Ovary (tissue), 9 donors: ENCODE results near the gene PTPRN2. TPM values are rescaled to one million over a fixed set of nuclear protein-coding genes. Genes with fewer than 3 reads are reported as not detected.

Source experiments
- DNase-seq, 5 donors: peaks; one replicate each; pipeline ENCODE4 v3.0.0-alpha.2; 2019 to 2020
- H3K27ac ChIP-seq, 2 donors: fragments of 200-600 bp; one replicate each; pipeline versions ENCODE4 v1.5.1 to v1.8.0; 2019 to 2022
- H3K27me3 ChIP-seq: fragments of 200-600 bp; one replicate; pipeline ENCODE4 v1.8.0; 2022
- H3K36me3 ChIP-seq: fragments of 200-600 bp; sonication (generic); one replicate; pipeline ENCODE4 v1.5.1; 2019
- H3K4me1 ChIP-seq: one replicate; pipeline ENCODE4 v1.8.1; 2013; ENCODE audit warnings: mild to moderate bottlenecking, moderate library complexity; ENCODE audit not compliant: insufficient read depth
- H3K4me3 ChIP-seq: fragments of 200-600 bp; sonication (generic); one replicate; pipeline ENCODE4 v1.5.1; 2017
- H3K9me3 ChIP-seq, 2 donors: fragments of 200-600 bp in 1 of 2; sonication (generic) in 1 of 2; one replicate each; pipeline versions ENCODE4 v1.5.1 to v1.8.1; 2013 to 2019; ENCODE audit warnings: mild to moderate bottlenecking in 1 of 2, moderate library complexity in 1 of 2
- CTCF ChIP-seq, 3 donors: fragments of 450-650 bp in 2 of 3; fragments of 200-600 bp in 1 of 3; IDR thresholded peaks; one replicate each; pipeline versions ENCODE4 v1.5.1 to v1.8.0; 2016 to 2022; ENCODE audit warnings: antibody characterized with exemption in 3 of 3, mild to moderate bottlenecking in 1 of 3
- EP300 ChIP-seq: sonication (generic); formaldehyde crosslinking; IDR thresholded peaks from one replicate; pipeline ENCODE4 v1.6.1; 2017; ENCODE audit warnings: antibody characterized with exemption
- POLR2A ChIP-seq: fragments of 450-650 bp; IDR thresholded peaks from one replicate; pipeline ENCODE4 v1.6.1; 2017; ENCODE audit warnings: antibody characterized with exemption, mild to moderate bottlenecking, moderate library complexity
- WGBS, 3 donors: extraction: QIAGEN DNeasy Blood & Tissue Kit in 1 of 3; methylation state at CpG; one replicate each; pipeline versions ENCODE4 v1.1.5 to v1.1.7; 2013 to 2017; 5-methylcytosine and 5-hydroxymethylcytosine counted together
- intact Hi-C, 4 donors: fragments of 100-400 bp; cut with DNase I; formaldehyde crosslinking; loops; one replicate each; pipeline versions ENCODE4 v1.11.0 to v1.15.1; 2022 to 2023
- polyA plus RNA-seq, 2 donors: library from polyadenylated mRNA; stranded (reverse); fragments of 200-250 nt in 1 of 2; fragments of 350-450 nt in 1 of 2; fragmentation: Illumina TruSeq in 1 of 2; extraction: RNeasy Lipid Tissue Mini Kit (QIAGEN cat#74804) in 1 of 2; gene quantifications; one replicate each; pipeline ENCODE4 v1.2.3, GENCODE V29; 2013 to 2014
- total RNA-seq, 7 donors: library from RNA; depleted of rRNA in 2 of 7; stranded (reverse); fragments of >200 nt in 2 of 7; fragmentation: NEBNext Ultra II Directional in 3 of 7; extraction: Animal tissue kit (Norgen Biotek cat#: 25700) in 3 of 7; gene quantifications; one replicate each; pipeline versions ENCODE4 v1.1.0 to v1.2.4, GENCODE V29; 2016 to 2023
- donor health status: DM: no; HTN: no; CAD: no; lungs with moderate emphysema.
- donor health status: DM: no; HTN: no; CAD: no.
- donor health status: Bipolar disorder and iron deficiency.
- donor health status: DM: yes; HTN: yes; CAD: no.
- donor health status: DM: no; HTN: no; CAD: no.
- donor health status: DM: yes; HTN: yes; CAD: no.

The PTPRN2 gene
- total and polyA plus RNA-seq, 9 donors, result 3.5 to 11.1 (median 5.9) TPM

GRCh38 chr7:158129037-158130022, 458.3 kb downstream of the PTPRN2 start:
- no peaks in the 10 kb centered on the region for H3K36me3 ChIP-seq
- TF ChIP-seq POLR2A (no peak), EP300 (no peak)
- intact Hi-C loops, result no loop called here
- H3K4me1 ChIP-seq, result no peaks in the 10 kb centered on the region
- H3K9me3 ChIP-seq, result no peaks in the 10 kb centered on the region
- H3K27ac ChIP-seq, result no peak overlapping the region
- 62 to 81% (median 78%) methylated on average over 12 of the region's 12 CpGs for WGBS, 3 donors
- DNase-seq, result no peak
- no peaks in the 10 kb centered on the region for H3K27me3 ChIP-seq
- no peak overlapping the region for H3K4me3 ChIP-seq

GRCh38 chr7:158128572-158128971, 459.1 kb downstream of the PTPRN2 start:
- H3K27ac ChIP-seq, result no peak overlapping the region
- DNase-seq, result no peak
- H3K9me3 ChIP-seq, result no peaks in the 10 kb centered on the region
- WGBS, 3 donors, result 67 to 91% (median 79%) methylated on average over 9 of the region's 9 CpGs
- H3K4me1 ChIP-seq, result no peaks in the 10 kb centered on the region
- no peak overlapping the region for H3K4me3 ChIP-seq
- TF ChIP-seq POLR2A, result no peak
- no peaks in the 10 kb centered on the region for H3K27me3 ChIP-seq
- no peaks in the 10 kb centered on the region for H3K36me3 ChIP-seq
- intact Hi-C loops, result no loop called here

GRCh38 chr7:158127241-158127640, 460.4 kb downstream of the PTPRN2 start:
- Histone ChIP-seq H3K27me3 (no peaks in the 10 kb centered on the region), H3K4me1 (no peaks in the 10 kb centered on the region), H3K36me3 (no peaks in the 10 kb centered on the region), H3K9me3 (no peaks in the 10 kb centered on the region), H3K4me3 (no peak overlapping the region), H3K27ac (no peak overlapping the region)
- TF ChIP-seq CTCF (IDR thresholded peaks at IDR 0.05) (no peak), EP300 (no peak), POLR2A (no peak)
- intact Hi-C loops, result no loop called here
- no peak for DNase-seq
- 89 to 93% (median 89%) methylated on average over 15 of the region's 15 CpGs for WGBS, 3 donors

GRCh38 chr7:158126661-158127060, 461.0 kb downstream of the PTPRN2 start:
- intact Hi-C loops, result no loop called here
- no peak for DNase-seq
- TF ChIP-seq CTCF (IDR thresholded peaks at IDR 0.05), result no peak
- TF ChIP-seq POLR2A, result no peak
- no peak for TF ChIP-seq EP300
- no peaks in the 10 kb centered on the region for H3K36me3 ChIP-seq
- WGBS, 3 donors, result 79 to 96% (median 92%) methylated on average over 15 of the region's 15 CpGs
- H3K4me1 ChIP-seq, result no peaks in the 10 kb centered on the region
- no peaks in the 10 kb centered on the region for H3K27me3 ChIP-seq
- H3K9me3 ChIP-seq, result no peaks in the 10 kb centered on the region
- no peak overlapping the region for H3K27ac ChIP-seq
- H3K4me3 ChIP-seq, result no peak overlapping the region

- intact Hi-C loops, result no loop called here
- Histone ChIP-seq H3K4me3 (no peak overlapping the region), H3K4me1 (no peaks in the 10 kb centered on the region), H3K36me3 (no peaks in the 10 kb centered on the region), H3K27me3 (no peaks in the 10 kb centered on the region), H3K27ac (no peak overlapping the region), H3K9me3 (no peaks in the 10 kb centered on the region)
- no peak for DNase-seq
- WGBS, 3 donors, result 82 to 95% (median 90%) methylated on average over 15 to 22 of the region's 22 CpGs
- TF ChIP-seq EP300 (no peak), CTCF (IDR thresholded peaks at IDR 0.05) (no peak), POLR2A (no peak)
Observed at GRCh38 chr7:158125721-158126120, 461.9 kb downstream of the PTPRN2 start.
